ENCODE results near the gene AZU1. TPM values are rescaled to one million over a fixed set of nuclear protein-coding genes. Genes with fewer than 3 reads are reported as not detected.

Gene AZU1
- total and polyA plus RNA-seq, 4 donors: 0.08 to 20.2 (median 0.99) TPM

DNA sequence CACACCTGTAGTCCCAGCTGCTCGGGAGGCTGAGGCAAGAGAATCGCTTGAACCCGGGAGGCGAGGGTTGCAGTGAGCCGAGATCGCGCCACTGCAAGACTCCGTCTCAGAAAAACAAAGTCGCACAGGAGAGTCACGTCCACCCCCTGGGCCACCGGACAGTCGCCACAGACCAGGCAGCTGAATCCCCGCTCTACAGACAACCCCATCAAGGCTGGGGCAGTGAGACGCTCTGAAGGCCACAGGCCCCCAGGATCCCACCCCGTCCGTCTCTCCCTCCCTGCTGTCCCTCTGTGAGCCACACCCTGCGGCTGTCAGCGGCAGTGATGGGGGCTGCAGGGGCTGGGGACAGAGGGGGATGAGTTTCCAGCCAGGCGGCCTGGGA is 45.8 kb upstream of the AZU1 start:
- DNase-seq (ENCODE audit: low spot score): no peak
- Histone ChIP-seq H3K9ac (ENCODE audit: low read depth in 1 of 2, low read length in 2 of 2) (no peak overlapping the region), H3K27ac (ENCODE audit: low read depth in 1 of 2, low read length in 2 of 2) (no peak overlapping the region), H3K27me3 (ENCODE audit: control insufficient read depth in 4 of 4, insufficient read depth in 4 of 4, low read length in 3 of 4) (peaks cover 0 to 3% (median 0%) of the 10 kb centered on the region in 4 donors), H3K4me3 (ENCODE audit: low read depth in 1 of 3, low read length in 3 of 3) (no peak overlapping the region), H3K36me3 (ENCODE audit: control insufficient read depth in 4 of 4, insufficient read depth in 3 of 4, low read depth in 1 of 4, low read length in 3 of 4) (no peaks in the 10 kb centered on the region), H3K9me3 (ENCODE audit: control insufficient read depth in 4 of 4, low read length in 3 of 4) (no peaks in the 10 kb centered on the region), H3K4me1 (ENCODE audit: control insufficient read depth in 4 of 4, insufficient read depth in 4 of 4, low read length in 3 of 4) (peaks cover 0 to 4% (median 0%) of the 10 kb centered on the region in 4 donors)
- TF ChIP-seq GABPA (IDR thresholded peaks at IDR 0.05 in 1 of 2, conservative IDR thresholded peaks at IDR 0.05 in 1 of 2) (no peak), YY1 (IDR thresholded peaks at IDR 0.05) (no peak), FOXA2 (IDR thresholded peaks at IDR 0.05) (no peak), SP1 (IDR thresholded peaks at IDR 0.05) (no peak)
- TF ChIP-seq, protein P1, sequence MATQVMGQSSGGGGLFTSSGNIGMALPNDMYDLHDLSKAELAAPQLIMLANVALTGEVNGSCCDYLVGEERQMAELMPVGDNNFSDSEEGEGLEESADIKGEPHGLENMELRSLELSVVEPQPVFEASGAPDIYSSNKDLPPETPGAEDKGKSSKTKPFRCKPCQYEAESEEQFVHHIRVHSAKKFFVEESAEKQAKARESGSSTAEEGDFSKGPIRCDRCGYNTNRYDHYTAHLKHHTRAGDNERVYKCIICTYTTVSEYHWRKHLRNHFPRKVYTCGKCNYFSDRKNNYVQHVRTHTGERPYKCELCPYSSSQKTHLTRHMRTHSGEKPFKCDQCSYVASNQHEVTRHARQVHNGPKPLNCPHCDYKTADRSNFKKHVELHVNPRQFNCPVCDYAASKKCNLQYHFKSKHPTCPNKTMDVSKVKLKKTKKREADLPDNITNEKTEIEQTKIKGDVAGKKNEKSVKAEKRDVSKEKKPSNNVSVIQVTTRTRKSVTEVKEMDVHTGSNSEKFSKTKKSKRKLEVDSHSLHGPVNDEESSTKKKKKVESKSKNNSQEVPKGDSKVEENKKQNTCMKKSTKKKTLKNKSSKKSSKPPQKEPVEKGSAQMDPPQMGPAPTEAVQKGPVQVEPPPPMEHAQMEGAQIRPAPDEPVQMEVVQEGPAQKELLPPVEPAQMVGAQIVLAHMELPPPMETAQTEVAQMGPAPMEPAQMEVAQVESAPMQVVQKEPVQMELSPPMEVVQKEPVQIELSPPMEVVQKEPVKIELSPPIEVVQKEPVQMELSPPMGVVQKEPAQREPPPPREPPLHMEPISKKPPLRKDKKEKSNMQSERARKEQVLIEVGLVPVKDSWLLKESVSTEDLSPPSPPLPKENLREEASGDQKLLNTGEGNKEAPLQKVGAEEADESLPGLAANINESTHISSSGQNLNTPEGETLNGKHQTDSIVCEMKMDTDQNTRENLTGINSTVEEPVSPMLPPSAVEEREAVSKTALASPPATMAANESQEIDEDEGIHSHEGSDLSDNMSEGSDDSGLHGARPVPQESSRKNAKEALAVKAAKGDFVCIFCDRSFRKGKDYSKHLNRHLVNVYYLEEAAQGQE (IDR thresholded peaks at IDR 0.05): no peak
- TF ChIP-seq, protein P2, sequence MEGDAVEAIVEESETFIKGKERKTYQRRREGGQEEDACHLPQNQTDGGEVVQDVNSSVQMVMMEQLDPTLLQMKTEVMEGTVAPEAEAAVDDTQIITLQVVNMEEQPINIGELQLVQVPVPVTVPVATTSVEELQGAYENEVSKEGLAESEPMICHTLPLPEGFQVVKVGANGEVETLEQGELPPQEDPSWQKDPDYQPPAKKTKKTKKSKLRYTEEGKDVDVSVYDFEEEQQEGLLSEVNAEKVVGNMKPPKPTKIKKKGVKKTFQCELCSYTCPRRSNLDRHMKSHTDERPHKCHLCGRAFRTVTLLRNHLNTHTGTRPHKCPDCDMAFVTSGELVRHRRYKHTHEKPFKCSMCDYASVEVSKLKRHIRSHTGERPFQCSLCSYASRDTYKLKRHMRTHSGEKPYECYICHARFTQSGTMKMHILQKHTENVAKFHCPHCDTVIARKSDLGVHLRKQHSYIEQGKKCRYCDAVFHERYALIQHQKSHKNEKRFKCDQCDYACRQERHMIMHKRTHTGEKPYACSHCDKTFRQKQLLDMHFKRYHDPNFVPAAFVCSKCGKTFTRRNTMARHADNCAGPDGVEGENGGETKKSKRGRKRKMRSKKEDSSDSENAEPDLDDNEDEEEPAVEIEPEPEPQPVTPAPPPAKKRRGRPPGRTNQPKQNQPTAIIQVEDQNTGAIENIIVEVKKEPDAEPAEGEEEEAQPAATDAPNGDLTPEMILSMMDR (IDR thresholded peaks at IDR 0.05; ENCODE audit: low read depth, low read length, missing input control): no peak
- WGBS: 86% methylated on average over 19 of the region's 19 CpGs

DNA sequence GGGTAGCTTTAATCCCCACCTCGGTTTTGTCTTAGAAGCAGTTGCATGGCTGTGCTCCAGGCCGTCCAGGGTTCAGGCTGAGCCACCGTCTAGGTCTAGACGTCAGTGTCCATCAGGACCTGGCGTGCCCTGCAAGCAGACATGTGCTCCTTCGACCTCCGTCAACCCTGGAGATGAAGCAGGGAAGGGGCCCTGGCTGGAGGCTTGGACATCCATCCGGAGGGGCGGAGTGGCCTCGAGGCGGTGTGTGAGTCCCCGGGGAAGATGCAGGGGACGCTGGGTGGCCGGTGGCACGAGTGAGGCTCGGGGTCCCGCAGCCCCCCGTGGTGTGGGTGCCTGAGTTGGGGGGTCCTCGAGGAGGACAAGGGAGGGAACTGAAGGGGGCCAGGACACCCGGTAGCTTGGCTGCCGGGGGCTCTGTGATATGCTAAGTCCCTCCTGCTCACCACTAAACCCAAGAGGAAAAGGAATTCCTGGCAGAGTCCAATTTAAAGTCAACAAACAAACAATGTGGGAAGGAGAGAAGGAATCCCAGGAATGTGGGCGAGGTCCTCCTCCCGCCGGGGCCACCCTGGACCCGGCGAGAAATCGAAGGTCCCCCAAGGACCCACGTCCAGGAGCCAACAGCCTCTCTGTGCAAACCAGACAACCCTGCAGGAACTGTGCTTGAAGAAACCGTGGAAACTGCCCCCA is 45.3 kb upstream of the AZU1 start:
- peaks cover 0 to 4% (median 0%) of the 10 kb centered on the region in 4 donors for H3K4me1 ChIP-seq (ENCODE audit: control insufficient read depth in 4 of 4, insufficient read depth in 4 of 4, low read length in 3 of 4)
- 24% methylated on average over 29 of the region's 29 CpGs for WGBS
- no peak for DNase-seq (ENCODE audit: low spot score)
- peak overlapping the region in 1 of 2 donors; percentile 3 for H3K27ac ChIP-seq (ENCODE audit: low read depth in 1 of 2, low read length in 2 of 2)
- no peak overlapping the region for H3K9ac ChIP-seq (ENCODE audit: low read depth in 1 of 2, low read length in 2 of 2)
- no peaks in the 10 kb centered on the region for H3K36me3 ChIP-seq (ENCODE audit: control insufficient read depth in 4 of 4, insufficient read depth in 3 of 4, low read depth in 1 of 4, low read length in 3 of 4)
- H3K9me3 ChIP-seq (ENCODE audit: control insufficient read depth in 4 of 4, low read length in 3 of 4): no peaks in the 10 kb centered on the region
- H3K27me3 ChIP-seq (ENCODE audit: control insufficient read depth in 4 of 4, insufficient read depth in 4 of 4, low read length in 3 of 4): peaks cover 0 to 3% (median 0%) of the 10 kb centered on the region in 4 donors
- H3K4me3 ChIP-seq (ENCODE audit: low read depth in 1 of 3, low read length in 3 of 3): peak overlapping the region in 1 of 3 donors; percentile 12
- TF ChIP-seq GABPA (IDR thresholded peaks at IDR 0.05 in 1 of 2, conservative IDR thresholded peaks at IDR 0.05 in 1 of 2) (no peak), JUND (IDR thresholded peaks at IDR 0.05) (no peak), SP1 (IDR thresholded peaks at IDR 0.05) (peak; percentile 25), YY1 (IDR thresholded peaks at IDR 0.05) (no peak), HNF4G (IDR thresholded peaks at IDR 0.05) (no peak), NR2F2 (IDR thresholded peaks at IDR 0.05) (peak; percentile 18), RXRA (IDR thresholded peaks at IDR 0.05) (no peak), FOXA1 (IDR thresholded peaks at IDR 0.05) (no peak), HNF4A (conservative IDR thresholded peaks at IDR 0.05) (no peak), FOXA2 (IDR thresholded peaks at IDR 0.05) (peak; percentile 5), EGR1 (IDR thresholded peaks at IDR 0.05; ENCODE audit: low read depth in 2 of 2) (no peak), RAD21 (IDR thresholded peaks at IDR 0.05) (no peak), TAF1 (conservative IDR thresholded peaks at IDR 0.05) (no peak)
- TF ChIP-seq, protein P2 (IDR thresholded peaks at IDR 0.05; ENCODE audit: low read depth, low read length, missing input control): no peak
- TF ChIP-seq, protein P3, sequence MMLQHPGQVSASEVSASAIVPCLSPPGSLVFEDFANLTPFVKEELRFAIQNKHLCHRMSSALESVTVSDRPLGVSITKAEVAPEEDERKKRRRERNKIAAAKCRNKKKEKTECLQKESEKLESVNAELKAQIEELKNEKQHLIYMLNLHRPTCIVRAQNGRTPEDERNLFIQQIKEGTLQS (IDR thresholded peaks at IDR 0.05): no peak
- TF ChIP-seq, protein P1 (IDR thresholded peaks at IDR 0.05): no peak
- TF ChIP-seq, protein P4, sequence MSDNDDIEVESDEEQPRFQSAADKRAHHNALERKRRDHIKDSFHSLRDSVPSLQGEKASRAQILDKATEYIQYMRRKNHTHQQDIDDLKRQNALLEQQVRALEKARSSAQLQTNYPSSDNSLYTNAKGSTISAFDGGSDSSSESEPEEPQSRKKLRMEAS (IDR thresholded peaks at IDR 0.05): no peak

All from liver (tissue), 9 donors.